ENCODE data around the gene ABCC5. TPM values are rescaled to one million over a fixed set of nuclear protein-coding genes. Genes with fewer than 3 reads are reported as not detected.
A peak's percentile ranks its signal among the peaks of the same experiment; 100 is the strongest.

The ABCC5 gene
- total and polyA plus RNA-seq, 2 donors: 13.8 to 33.2 TPM

DNA sequence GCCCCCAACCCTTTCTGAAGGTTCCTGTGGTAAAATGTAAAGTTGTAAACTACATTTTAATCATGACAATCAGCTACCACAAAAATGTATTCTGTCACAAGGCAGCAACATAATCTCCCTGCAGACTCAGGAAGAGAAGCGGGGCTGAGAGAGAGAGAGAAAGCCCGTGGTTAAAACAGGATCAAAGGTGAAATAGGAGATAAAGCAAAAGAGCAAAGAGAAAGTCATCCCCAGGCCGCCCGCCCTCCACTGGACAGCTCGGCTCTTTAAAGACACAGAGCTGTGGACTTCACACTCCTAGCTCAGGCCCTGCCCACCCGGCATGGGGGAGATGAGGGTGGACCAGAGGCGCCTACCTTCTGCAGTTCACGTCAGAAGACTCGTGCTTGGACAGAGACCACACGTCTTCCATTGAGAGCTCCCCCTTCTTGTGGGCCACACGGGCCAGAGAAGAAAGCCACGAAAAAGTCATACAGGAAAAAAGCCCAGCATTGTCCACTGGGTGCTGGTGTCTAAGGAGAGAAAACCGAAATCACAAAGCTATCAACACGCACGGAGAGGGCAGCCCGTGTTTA is 29.4 kb downstream of the ABCC5 start:
- H3K9me3 ChIP-seq (ENCODE audit: control insufficient read depth in 2 of 2, insufficient read depth in 1 of 2, low read length in 1 of 2): no peaks in the 10 kb centered on the region
- H3K27me3 ChIP-seq (ENCODE audit: control insufficient read depth in 2 of 2, insufficient read depth in 1 of 2, low read length in 1 of 2): no peaks in the 10 kb centered on the region
- peak overlapping the region in 1 of 2 donors; percentile 77 for H3K27ac ChIP-seq (ENCODE audit: low read depth in 1 of 2, low read length in 1 of 2)
- peak in 2 of 9 donors; percentile 32 to 68 for DNase-seq (ENCODE audit: low read depth in 6 of 9, low spot score in 9 of 9)
- peaks cover 31 to 50% of the 10 kb centered on the region in 2 donors for H3K4me1 ChIP-seq (ENCODE audit: control insufficient read depth in 2 of 2, insufficient read depth in 2 of 2, low read length in 2 of 2)
- 77% methylated on average over 16 of the region's 16 CpGs for WGBS
- no peak overlapping the region for H3K4me3 ChIP-seq (ENCODE audit: low read length in 2 of 2)
- H3K36me3 ChIP-seq (ENCODE audit: control insufficient read depth in 2 of 2, insufficient read depth in 2 of 2, low read length in 1 of 2): peaks cover 2 to 8% of the 10 kb centered on the region in 2 donors

DNA sequence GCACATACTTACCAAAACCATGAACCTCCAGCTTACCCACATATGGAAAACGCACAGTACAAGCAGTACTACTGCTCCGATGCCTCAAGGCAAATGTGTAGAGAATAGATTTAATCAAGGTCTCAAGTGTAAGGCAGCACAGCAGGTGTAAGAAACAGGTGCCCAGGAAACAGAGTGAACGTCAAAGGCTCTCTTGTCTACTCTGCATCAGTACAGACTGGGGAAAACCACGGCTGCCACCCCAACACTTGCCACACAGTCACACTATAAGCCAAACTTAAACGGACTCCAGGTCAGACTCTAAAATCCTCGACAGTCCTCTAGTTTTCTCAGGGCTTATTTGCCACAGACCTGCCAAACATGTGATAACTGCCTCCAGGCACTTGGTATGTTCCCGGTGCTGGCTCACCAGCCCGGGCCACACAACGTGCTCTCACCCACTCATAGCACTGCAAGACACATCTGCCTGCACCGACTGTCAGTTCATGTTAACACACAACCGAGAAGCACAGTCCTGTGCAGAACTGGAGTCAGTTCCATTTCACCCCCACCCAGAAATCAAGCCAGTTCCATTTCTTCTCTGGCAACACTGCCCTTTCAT is 30.6 kb downstream of the ABCC5 start:
- H3K27me3 ChIP-seq (ENCODE audit: control insufficient read depth in 2 of 2, insufficient read depth in 1 of 2, low read length in 1 of 2): no peaks in the 10 kb centered on the region
- no peak overlapping the region for H3K4me3 ChIP-seq (ENCODE audit: low read length in 2 of 2)
- DNase-seq (ENCODE audit: low read depth in 6 of 9, low spot score in 9 of 9): peak; percentile 56 to 92 (median 81)
- peaks cover 31 to 50% of the 10 kb centered on the region in 2 donors for H3K4me1 ChIP-seq (ENCODE audit: control insufficient read depth in 2 of 2, insufficient read depth in 2 of 2, low read length in 2 of 2)
- peaks cover 10 to 14% of the 10 kb centered on the region in 2 donors for H3K36me3 ChIP-seq (ENCODE audit: control insufficient read depth in 2 of 2, insufficient read depth in 2 of 2, low read length in 1 of 2)
- 39% methylated on average over 11 of the region's 11 CpGs for WGBS
- H3K9me3 ChIP-seq (ENCODE audit: control insufficient read depth in 2 of 2, insufficient read depth in 1 of 2, low read length in 1 of 2): no peaks in the 10 kb centered on the region
- H3K27ac ChIP-seq (ENCODE audit: low read depth in 1 of 2, low read length in 1 of 2): peak overlapping the region; percentile 74 to 77

DNA sequence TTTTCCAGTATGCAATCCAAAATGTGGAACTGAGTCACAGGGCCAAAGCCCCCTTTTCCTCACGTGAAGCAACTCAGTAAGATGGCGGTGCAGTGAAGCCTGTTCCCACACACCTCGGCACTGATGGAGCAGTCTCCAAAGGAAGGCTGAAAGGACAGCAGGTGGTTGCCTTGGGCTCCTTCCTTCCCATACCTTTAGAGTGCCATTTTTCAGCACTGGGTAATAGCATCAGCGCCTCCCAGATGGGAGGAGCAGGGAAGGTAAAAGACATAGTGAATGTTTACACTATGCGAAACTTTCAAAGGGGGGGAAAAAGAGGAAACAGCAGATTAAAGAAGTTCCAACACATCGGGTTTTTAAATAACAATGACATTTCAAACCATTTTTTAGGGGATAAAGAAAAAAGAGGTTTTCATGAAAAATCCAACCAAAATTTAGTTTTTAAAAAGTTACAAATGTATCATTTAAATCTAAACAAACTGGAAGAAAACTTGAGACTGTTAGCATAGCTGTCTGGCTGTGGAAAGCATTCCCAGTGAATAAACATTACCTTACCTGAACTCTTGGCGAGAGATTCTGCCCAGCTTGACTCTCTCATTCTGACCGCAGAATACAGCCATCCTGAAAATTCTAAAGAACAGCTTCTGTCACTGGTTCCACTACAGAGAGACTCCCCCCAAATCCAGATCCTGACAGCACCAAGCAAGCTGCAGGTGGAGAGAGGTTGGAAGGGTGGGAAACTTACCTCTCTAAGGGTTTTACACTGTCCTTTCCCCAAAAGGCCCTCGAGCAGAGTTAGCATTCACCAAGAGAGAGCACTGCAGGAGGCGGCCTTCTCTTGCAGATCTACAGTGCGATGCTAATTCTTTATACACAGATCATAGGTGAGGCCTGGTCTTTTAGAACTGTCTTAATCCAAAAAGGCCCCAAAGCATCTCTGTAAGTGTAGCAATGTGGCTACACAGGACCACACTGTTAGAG is 32.6 kb downstream of the ABCC5 start:
- Histone ChIP-seq H3K4me3 (ENCODE audit: low read length in 2 of 2) (no peak overlapping the region), H3K4me1 (ENCODE audit: control insufficient read depth in 2 of 2, insufficient read depth in 2 of 2, low read length in 2 of 2) (peaks cover 31 to 47% of the 10 kb centered on the region in 2 donors), H3K27ac (ENCODE audit: low read depth in 1 of 2, low read length in 1 of 2) (no peak overlapping the region), H3K36me3 (ENCODE audit: control insufficient read depth in 2 of 2, insufficient read depth in 2 of 2, low read length in 1 of 2) (peaks cover 14 to 16% of the 10 kb centered on the region in 2 donors), H3K27me3 (ENCODE audit: control insufficient read depth in 2 of 2, insufficient read depth in 1 of 2, low read length in 1 of 2) (no peaks in the 10 kb centered on the region), H3K9me3 (ENCODE audit: control insufficient read depth in 2 of 2, insufficient read depth in 1 of 2, low read length in 1 of 2) (no peaks in the 10 kb centered on the region)
- WGBS: 96% methylated on average over 11 of the region's 11 CpGs
- DNase-seq (ENCODE audit: low read depth in 6 of 9, low spot score in 9 of 9): no peak

DNA sequence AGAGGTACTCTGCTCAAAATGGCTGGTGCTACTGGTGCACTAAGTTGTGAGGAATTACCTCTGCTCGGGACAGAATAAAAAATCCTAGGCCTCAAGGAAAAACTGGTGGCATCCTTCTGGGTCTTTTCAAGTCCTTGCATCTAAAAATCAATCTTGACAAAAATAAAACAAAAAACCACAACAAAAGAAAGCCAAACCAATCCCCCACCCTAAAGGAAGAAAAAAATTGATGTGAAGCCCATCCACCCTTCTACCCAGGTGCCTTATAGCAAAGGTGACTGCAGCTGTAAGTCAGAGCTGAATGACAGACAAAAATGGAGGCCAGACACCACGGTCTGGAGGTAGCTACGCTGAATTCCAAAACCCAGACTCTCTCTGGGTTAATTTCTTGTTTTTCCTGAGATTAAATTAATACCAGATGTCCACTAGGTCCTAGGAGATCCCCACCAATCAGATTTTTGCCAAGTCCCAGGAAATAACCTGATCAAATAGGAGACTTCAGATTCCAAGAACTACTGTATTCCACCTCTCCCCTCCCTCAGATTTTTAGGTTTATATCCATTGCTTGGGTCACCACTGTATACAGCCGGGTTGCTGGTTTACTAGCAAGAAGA is 33.5 kb downstream of the ABCC5 start:
- WGBS: 82% methylated on average over 4 of the region's 4 CpGs
- Histone ChIP-seq H3K9me3 (ENCODE audit: control insufficient read depth in 2 of 2, insufficient read depth in 1 of 2, low read length in 1 of 2) (no peaks in the 10 kb centered on the region), H3K4me1 (ENCODE audit: control insufficient read depth in 2 of 2, insufficient read depth in 2 of 2, low read length in 2 of 2) (peaks cover 31 to 47% of the 10 kb centered on the region in 2 donors), H3K4me3 (ENCODE audit: low read length in 2 of 2) (no peak overlapping the region), H3K27me3 (ENCODE audit: control insufficient read depth in 2 of 2, insufficient read depth in 1 of 2, low read length in 1 of 2) (no peaks in the 10 kb centered on the region), H3K27ac (ENCODE audit: low read depth in 1 of 2, low read length in 1 of 2) (no peak overlapping the region), H3K36me3 (ENCODE audit: control insufficient read depth in 2 of 2, insufficient read depth in 2 of 2, low read length in 1 of 2) (peaks cover 14 to 16% of the 10 kb centered on the region in 2 donors)
- DNase-seq (ENCODE audit: low read depth in 6 of 9, low spot score in 9 of 9): peak in 2 of 9 donors; percentile 34 to 59

DNA sequence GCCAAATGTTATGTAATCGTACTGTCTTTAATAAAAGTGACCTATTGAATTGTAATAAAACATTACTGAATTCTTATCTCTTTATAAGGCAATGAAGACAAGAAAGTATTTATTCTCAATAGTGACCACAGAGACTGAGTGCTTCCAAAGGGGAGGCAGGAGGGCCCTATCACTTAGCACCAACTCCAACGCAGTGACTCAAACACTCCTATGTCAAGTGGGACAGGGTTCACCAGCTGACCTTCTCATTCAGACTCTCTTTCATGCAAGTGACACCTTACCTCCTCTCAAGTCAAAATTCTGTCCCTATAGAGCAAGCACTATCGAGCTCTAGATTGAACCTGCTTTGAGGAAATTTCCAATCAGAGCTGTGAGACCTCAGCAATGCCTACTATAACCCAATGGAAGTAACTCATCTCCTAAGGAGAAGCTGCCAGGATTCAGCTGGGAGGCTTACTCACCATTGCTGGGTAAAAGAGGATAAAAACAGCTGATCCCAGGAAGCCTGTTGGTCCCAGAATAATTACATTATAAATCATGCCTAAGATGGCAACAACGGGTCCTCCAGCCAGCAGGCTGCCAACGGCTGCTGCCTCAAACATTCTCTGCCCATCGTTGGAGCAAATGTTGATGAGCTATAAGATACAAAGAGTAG is 35.6 kb downstream of the ABCC5 start:
- no peaks in the 10 kb centered on the region for H3K27me3 ChIP-seq (ENCODE audit: control insufficient read depth in 2 of 2, insufficient read depth in 1 of 2, low read length in 1 of 2)
- peaks cover 0 to 2% of the 10 kb centered on the region in 2 donors for H3K9me3 ChIP-seq (ENCODE audit: control insufficient read depth in 2 of 2, insufficient read depth in 1 of 2, low read length in 1 of 2)
- no peak overlapping the region for H3K27ac ChIP-seq (ENCODE audit: low read depth in 1 of 2, low read length in 1 of 2)
- H3K4me1 ChIP-seq (ENCODE audit: control insufficient read depth in 2 of 2, insufficient read depth in 2 of 2, low read length in 2 of 2): peaks cover 20 to 34% of the 10 kb centered on the region in 2 donors
- 95% methylated on average over 6 of the region's 6 CpGs for WGBS
- no peak for DNase-seq (ENCODE audit: low read depth in 6 of 9, low spot score in 9 of 9)
- peaks cover 8 to 16% of the 10 kb centered on the region in 2 donors for H3K36me3 ChIP-seq (ENCODE audit: control insufficient read depth in 2 of 2, insufficient read depth in 2 of 2, low read length in 1 of 2)
- no peak overlapping the region for H3K4me3 ChIP-seq (ENCODE audit: low read length in 2 of 2)

DNA sequence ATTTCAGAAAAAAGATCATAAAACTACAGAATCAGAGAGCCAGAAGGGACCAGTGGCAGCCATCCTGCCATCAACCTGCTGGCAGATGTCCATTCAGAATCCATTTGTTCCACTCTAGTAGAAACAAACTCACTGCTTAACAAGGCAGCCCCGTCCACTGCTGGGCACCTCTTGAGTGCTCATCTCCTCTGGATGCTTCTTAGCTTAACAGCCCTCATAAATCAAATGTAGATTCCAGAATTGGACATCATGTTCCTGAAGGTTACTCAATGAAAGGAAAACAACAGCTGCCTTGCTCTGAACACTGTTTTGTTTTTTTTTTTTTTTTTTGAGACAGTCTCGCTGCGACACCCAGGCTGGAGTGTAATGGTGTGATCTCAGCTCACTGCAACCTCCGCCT is 37.3 kb downstream of the ABCC5 start:
- no peak overlapping the region for H3K27ac ChIP-seq (ENCODE audit: low read depth in 1 of 2, low read length in 1 of 2)
- over 99% methylated on average over 4 of the region's 4 CpGs for WGBS
- peaks cover 6 to 24% of the 10 kb centered on the region in 2 donors for H3K4me1 ChIP-seq (ENCODE audit: control insufficient read depth in 2 of 2, insufficient read depth in 2 of 2, low read length in 2 of 2)
- H3K4me3 ChIP-seq (ENCODE audit: low read length in 2 of 2): no peak overlapping the region
- no peak for DNase-seq (ENCODE audit: low read depth in 6 of 9, low spot score in 9 of 9)
- no peaks in the 10 kb centered on the region for H3K27me3 ChIP-seq (ENCODE audit: control insufficient read depth in 2 of 2, insufficient read depth in 1 of 2, low read length in 1 of 2)
- peaks cover 6 to 19% of the 10 kb centered on the region in 2 donors for H3K36me3 ChIP-seq (ENCODE audit: control insufficient read depth in 2 of 2, insufficient read depth in 2 of 2, low read length in 1 of 2)
- peaks cover 0 to 5% of the 10 kb centered on the region in 2 donors for H3K9me3 ChIP-seq (ENCODE audit: control insufficient read depth in 2 of 2, insufficient read depth in 1 of 2, low read length in 1 of 2)

DNA sequence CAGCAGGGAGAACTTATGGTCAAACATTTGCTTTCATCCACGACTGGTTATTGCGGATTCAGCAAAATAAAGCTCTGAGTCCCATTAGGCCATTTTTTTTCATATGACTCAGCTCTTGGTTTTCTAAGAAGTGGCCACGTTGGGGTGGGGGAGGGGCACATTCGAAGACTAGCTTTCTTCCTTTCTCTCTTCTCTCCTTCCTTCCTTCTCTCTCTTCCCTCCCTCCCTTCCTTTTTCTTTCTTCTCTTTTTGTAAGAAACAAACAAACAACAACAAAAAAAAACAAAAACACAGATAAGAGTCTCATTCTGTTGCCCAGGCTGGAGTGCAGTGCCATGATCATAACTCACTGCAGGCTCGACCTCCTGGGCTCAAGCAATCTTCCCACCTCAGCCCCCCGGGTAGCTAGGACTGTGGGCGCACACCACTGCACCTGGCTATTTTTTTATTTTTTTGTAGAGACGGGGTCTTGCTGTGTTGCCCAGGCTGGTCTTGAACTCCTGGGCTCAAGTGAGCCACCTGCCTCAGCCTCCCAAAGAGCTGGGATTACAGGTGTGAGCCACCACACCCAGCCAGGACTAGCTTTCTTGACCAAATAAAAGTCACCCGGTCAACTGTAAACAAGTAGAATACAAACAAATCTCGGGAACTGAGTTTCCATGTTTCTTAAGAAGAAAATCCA is 41.6 kb downstream of the ABCC5 start:
- Histone ChIP-seq H3K4me3 (ENCODE audit: low read length in 2 of 2) (no peak overlapping the region), H3K27ac (ENCODE audit: low read depth in 1 of 2, low read length in 1 of 2) (no peak overlapping the region), H3K27me3 (ENCODE audit: control insufficient read depth in 2 of 2, insufficient read depth in 1 of 2, low read length in 1 of 2) (no peaks in the 10 kb centered on the region), H3K4me1 (ENCODE audit: control insufficient read depth in 2 of 2, insufficient read depth in 2 of 2, low read length in 2 of 2) (peaks cover 0 to 5% of the 10 kb centered on the region in 2 donors), H3K9me3 (ENCODE audit: control insufficient read depth in 2 of 2, insufficient read depth in 1 of 2, low read length in 1 of 2) (peaks cover 0 to 5% of the 10 kb centered on the region in 2 donors), H3K36me3 (ENCODE audit: control insufficient read depth in 2 of 2, insufficient read depth in 2 of 2, low read length in 1 of 2) (peaks cover 8% of the 10 kb centered on the region in 2 donors)
- DNase-seq (ENCODE audit: low read depth in 6 of 9, low spot score in 9 of 9): no peak
- WGBS: 91% methylated on average over 10 of the region's 10 CpGs

DNA sequence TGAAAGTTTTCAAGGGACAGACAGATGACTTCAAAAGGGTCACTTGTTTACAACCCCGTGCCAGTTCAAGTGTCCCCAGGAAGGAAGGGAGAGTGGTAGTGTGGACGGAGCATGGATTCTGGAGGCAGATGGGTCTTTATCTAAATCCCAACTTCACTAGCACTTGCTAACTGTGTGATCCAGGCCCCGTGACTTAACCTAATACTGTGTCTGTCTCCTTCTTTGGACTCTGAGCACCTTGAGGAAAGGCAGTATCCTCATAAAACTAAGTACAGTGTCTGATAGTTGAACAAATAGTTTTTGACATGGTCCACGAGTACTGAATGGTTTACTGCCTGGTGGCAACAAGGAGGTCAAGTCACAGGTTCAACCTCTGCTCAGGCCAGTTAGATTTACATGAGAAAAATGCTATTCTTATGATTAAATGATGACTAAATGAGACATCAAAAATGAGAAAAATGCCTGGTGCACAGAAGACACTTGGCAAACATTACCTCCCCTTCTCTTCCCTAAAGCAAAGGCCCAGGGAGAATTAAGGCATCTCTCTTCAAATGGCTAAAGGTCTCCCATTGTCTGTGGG is 48.9 kb downstream of the ABCC5 start:
- no peaks in the 10 kb centered on the region for H3K9me3 ChIP-seq (ENCODE audit: control insufficient read depth in 2 of 2, insufficient read depth in 1 of 2, low read length in 1 of 2)
- no peak overlapping the region for H3K4me3 ChIP-seq (ENCODE audit: low read length in 2 of 2)
- H3K27me3 ChIP-seq (ENCODE audit: control insufficient read depth in 2 of 2, insufficient read depth in 1 of 2, low read length in 1 of 2): no peaks in the 10 kb centered on the region
- DNase-seq (ENCODE audit: low read depth in 6 of 9, low spot score in 9 of 9): no peak
- WGBS: 93% methylated on average over 4 of the region's 4 CpGs
- peaks cover 0 to 12% of the 10 kb centered on the region in 2 donors for H3K4me1 ChIP-seq (ENCODE audit: control insufficient read depth in 2 of 2, insufficient read depth in 2 of 2, low read length in 2 of 2)
- H3K27ac ChIP-seq (ENCODE audit: low read depth in 1 of 2, low read length in 1 of 2): no peak overlapping the region
- H3K36me3 ChIP-seq (ENCODE audit: control insufficient read depth in 2 of 2, insufficient read depth in 2 of 2, low read length in 1 of 2): peaks cover 30 to 38% of the 10 kb centered on the region in 2 donors

Data from thymus (tissue), 11 donors.